DND-41 (cell line): ENCODE measurements around the gene TTC28.

ENCODE experiments used
- ATAC-seq: fragments of 200-7000 bp; cut with Tn5 transposase; 3 replicates; pipeline ENCODE4 v1.9.1; 2021; ENCODE audit warnings: low read depth; ENCODE audit not compliant: insufficient read depth
- DNase-seq: peaks from one replicate; pipeline ENCODE4 v3.0.0-alpha.2; 2020
- H2AFZ ChIP-seq: 2 replicates; pipeline ENCODE4 v1.6.0; 2012; ENCODE audit warnings: low read depth, low read length
- H3K27ac ChIP-seq: 2 replicates; pipeline ENCODE4 v1.5.1; 2012; ENCODE audit warnings: low read length, inconsistent platforms
- H3K27me3 ChIP-seq: fragments of 200-600 bp; sonication (generic); 2 replicates; pipeline ENCODE4 v1.6.0; 2012; ENCODE audit warnings: low read length, mild to moderate bottlenecking, inconsistent platforms; ENCODE audit not compliant: insufficient read depth, poor library complexity
- H3K36me3 ChIP-seq: 2 replicates; pipeline ENCODE4 v1.5.1; 2012; ENCODE audit warnings: low read length, inconsistent platforms; ENCODE audit not compliant: insufficient read depth
- H3K4me1 ChIP-seq: 2 replicates; pipeline ENCODE4 v1.5.1; 2012; ENCODE audit warnings: mild to moderate bottlenecking, low read length; ENCODE audit not compliant: insufficient read depth
- H3K4me2 ChIP-seq: 2 replicates; pipeline ENCODE4 v1.6.0; 2012; ENCODE audit warnings: mild to moderate bottlenecking, moderate library complexity, low read length, inconsistent platforms; ENCODE audit not compliant: insufficient read depth
- H3K4me3 ChIP-seq, 2 experiments: fragments of 200-600 bp in 1 of 2; shearing (Covaris generic) in 1 of 2; 2 replicates each; pipeline ENCODE4 v1.5.1; 2012 to 2016; ENCODE audit warnings: inconsistent platforms in 2 of 2, low read length in 2 of 2, mild to moderate bottlenecking in 2 of 2, low read depth in 1 of 2, moderate library complexity in 1 of 2
- H3K79me2 ChIP-seq: 2 replicates; pipeline ENCODE4 v1.6.0; 2012; ENCODE audit warnings: low read length, inconsistent platforms; ENCODE audit not compliant: insufficient read depth
- H3K9ac ChIP-seq: 2 replicates; pipeline ENCODE4 v1.6.0; 2012; ENCODE audit warnings: low read depth, mild to moderate bottlenecking, inconsistent platforms, low read length, moderate library complexity
- H3K9me3 ChIP-seq: 2 replicates; pipeline ENCODE4 v1.5.1; 2012; ENCODE audit warnings: low read length, moderate library complexity, mild to moderate bottlenecking, inconsistent platforms; ENCODE audit not compliant: insufficient read depth, severe bottlenecking
- H4K20me1 ChIP-seq: 2 replicates; pipeline ENCODE4 v1.6.0; 2012; ENCODE audit warnings: low read length; ENCODE audit not compliant: insufficient read depth
- CTCF ChIP-seq: IDR thresholded peaks from 2 replicates; pipeline ENCODE4 v1.5.1; 2012; ENCODE audit warnings: borderline replicate concordance, low read length, moderate library complexity, mild to moderate bottlenecking; ENCODE audit not compliant: poor library complexity, severe bottlenecking; ENCODE audit errors: extremely low read depth
- EZH2 ChIP-seq: IDR thresholded peaks from 3 replicates; pipeline ENCODE4 v1.6.1; 2012; ENCODE audit warnings: borderline replicate concordance, low read depth, mild to moderate bottlenecking, moderate library complexity, low read length, inconsistent platforms; ENCODE audit not compliant: severe bottlenecking

The TTC28 gene

GRCh38 chr22:28247667-28248363 is 431.8 kb downstream of the TTC28 start:
- no peak for ATAC-seq
- TF ChIP-seq CTCF: no peak
- no peak for TF ChIP-seq EZH2
- no peak overlapping the region for H2AFZ ChIP-seq
- no peaks in the 10 kb centered on the region for H3K9me3 ChIP-seq
- peaks cover 59% of the 10 kb centered on the region for H3K79me2 ChIP-seq
- peaks cover 18% of the 10 kb centered on the region; the same call in 1 of the 2 replicates for H4K20me1 ChIP-seq
- H3K27ac ChIP-seq: no peak overlapping the region
- no peak for DNase-seq
- H3K27me3 ChIP-seq: no peaks in the 10 kb centered on the region
- H3K4me1 ChIP-seq: no peaks in the 10 kb centered on the region
- no peaks in the 10 kb centered on the region for H3K36me3 ChIP-seq
- no peak overlapping the region for H3K4me2 ChIP-seq
- no peak overlapping the region for H3K4me3 ChIP-seq
- no peak overlapping the region for H3K9ac ChIP-seq

GRCh38 chr22:28247136-28247535 is 432.5 kb downstream of the TTC28 start:
- TF ChIP-seq EZH2 (no peak), CTCF (no peak)
- Histone ChIP-seq H3K4me1 (no peaks in the 10 kb centered on the region), H3K9me3 (no peaks in the 10 kb centered on the region), H3K27me3 (no peaks in the 10 kb centered on the region), H3K9ac (no peak overlapping the region), H3K79me2 (peaks cover 55% of the 10 kb centered on the region), H3K27ac (no peak overlapping the region), H4K20me1 (peaks cover 12% of the 10 kb centered on the region; the same call in 1 of the 2 replicates), H3K36me3 (no peaks in the 10 kb centered on the region), H3K4me2 (no peak overlapping the region), H3K4me3 (no peak overlapping the region), H2AFZ (no peak overlapping the region)
- DNase-seq: no peak
- ATAC-seq: no peak

GRCh38 chr22:28246397-28246796 is 433.2 kb downstream of the TTC28 start:
- no peak overlapping the region for H3K4me2 ChIP-seq
- H3K9ac ChIP-seq: no peak overlapping the region
- H4K20me1 ChIP-seq: peaks cover 11% of the 10 kb centered on the region; the same call in 1 of the 2 replicates
- no peaks in the 10 kb centered on the region for H3K9me3 ChIP-seq
- no peaks in the 10 kb centered on the region for H3K36me3 ChIP-seq
- H3K27me3 ChIP-seq: no peaks in the 10 kb centered on the region
- no peak for DNase-seq
- TF ChIP-seq CTCF: no peak
- no peak for TF ChIP-seq EZH2
- no peak overlapping the region for H3K4me3 ChIP-seq
- H3K27ac ChIP-seq: no peak overlapping the region
- no peaks in the 10 kb centered on the region for H3K4me1 ChIP-seq
- no peak for ATAC-seq
- H2AFZ ChIP-seq: no peak overlapping the region
- H3K79me2 ChIP-seq: peaks cover 50% of the 10 kb centered on the region
